K562 (cell line): ENCODE results near the gene SVIP. TPM values are rescaled to one million over a fixed set of nuclear protein-coding genes. Genes with fewer than 3 reads are reported as not detected.

Experiments
- ATAC-seq: fragments of 200-7000 bp; cut with Tn5 transposase; 3 replicates; pipeline ENCODE4 v1.9.1; 2020; ENCODE audit warnings: moderate library complexity
- BruUV-seq: library from RNA; stranded (reverse); fragments of 400-500 nt; replicated peaks from 2 replicates; lab custom pipeline; 2021; lab: Mats Ljungman, UMichigan
- CTCF ChIA-PET: fragments of 300-600 bp; formaldehyde crosslinking; extraction: SDS; loops from one replicate; lab custom pipeline; 2021; ENCODE audit warnings: low intra/inter-chr PET ratio; lab: Yijun Ruan, JAX
- POLR2A ChIA-PET: fragments of 300-600, 350-650 bp; sonication (Branson Sonifier 250); formaldehyde crosslinking; extraction: SDS; loops from one replicate; lab custom pipeline; 2021; ENCODE audit warnings: antibody characterized with exemption, inconsistent platforms; lab: Yijun Ruan, JAX
- DNase-seq, 4 experiments: peaks; one replicate each; pipeline versions ENCODE4 v3.0.0 to v3.0.0-alpha.2; 2011 to 2018; ENCODE audit warnings: low spot score in 3 of 4, mixed read lengths in 3 of 4; ENCODE audit errors: extremely low read depth in 1 of 4
- FAIRE-seq: peaks from 2 replicates; lab custom pipeline; 2011; peaks lifted over from hg19 to GRCh38; lab: Jason Lieb, UNC
- H2AFZ ChIP-seq: 2 replicates; pipeline ENCODE4 v1.6.0; 2011; ENCODE audit warnings: low read depth, low read length, control low read depth, inconsistent platforms
- H3K27ac ChIP-seq: fragments of 200-600 bp; 3 replicates; pipeline ENCODE4 v1.8.0; 2011; ENCODE audit warnings: low read depth, mild to moderate bottlenecking, control low read depth, inconsistent platforms, low read length, moderate library complexity, mixed read lengths; ENCODE audit errors: extremely low read depth
- H3K27me3 ChIP-seq, 2 experiments: fragments of 300-600 bp in 1 of 2; 2 replicates in 1 of 2; 3 replicates in 1 of 2; pipeline versions ENCODE4 v1.6.0 to v1.8.0; 2011; ENCODE audit warnings: inconsistent platforms in 2 of 2, low read length in 2 of 2, mild to moderate bottlenecking in 1 of 2, mixed read lengths in 1 of 2, moderate library complexity in 1 of 2; ENCODE audit not compliant: control insufficient read depth in 2 of 2, insufficient read depth in 2 of 2
- H3K36me3 ChIP-seq: fragments of 300-600 bp; 3 replicates; pipeline ENCODE4 v1.8.0; 2011; ENCODE audit warnings: mild to moderate bottlenecking, low read length, inconsistent platforms; ENCODE audit not compliant: control insufficient read depth, insufficient read depth
- H3K4me1 ChIP-seq, 2 experiments: fragments of 200-600 bp in 1 of 2; replicated peaks in 1 of 2; 2 replicates in 1 of 2; 3 replicates in 1 of 2; pipeline versions ENCODE4 v1.5.1 to v1.8.0; 2011; ENCODE audit warnings: inconsistent platforms in 2 of 2, low read length in 2 of 2, mild to moderate bottlenecking in 1 of 2, mixed read lengths in 1 of 2, moderate library complexity in 1 of 2; ENCODE audit not compliant: control insufficient read depth in 2 of 2, insufficient read depth in 2 of 2
- H3K4me2 ChIP-seq: 2 replicates; pipeline ENCODE4 v1.6.1; 2011; ENCODE audit warnings: low read length, control low read depth, inconsistent platforms, mixed read lengths; ENCODE audit not compliant: insufficient read depth
- H3K4me3 ChIP-seq: fragments of 200-600 bp; sonication (generic), shearing (Covaris generic); 2 replicates; pipeline ENCODE4 v1.5.1; 2016; ENCODE audit warnings: control low read depth, inconsistent platforms
- H3K79me2 ChIP-seq: fragments of 200-600 bp; 3 replicates; pipeline ENCODE4 v1.8.0; 2011; ENCODE audit warnings: low read length, inconsistent platforms; ENCODE audit not compliant: control insufficient read depth, insufficient read depth
- H3K9ac ChIP-seq, 2 experiments: 2 replicates each; pipeline versions ENCODE4 v1.6.0 to v1.6.1; 2011; ENCODE audit warnings: low read depth in 2 of 2, low read length in 2 of 2, control low read depth in 1 of 2, inconsistent platforms in 1 of 2, mild to moderate bottlenecking in 1 of 2, mixed read lengths in 1 of 2; ENCODE audit not compliant: insufficient read depth in 1 of 2
- H3K9me1 ChIP-seq: one replicate; pipeline ENCODE4 v1.6.0; 2011; ENCODE audit warnings: inconsistent platforms, mild to moderate bottlenecking, low read length, moderate library complexity; ENCODE audit not compliant: control insufficient read depth, insufficient read depth
- H3K9me3 ChIP-seq: replicated peaks from 2 replicates; pipeline ENCODE4 v1.5.1; 2011; ENCODE audit warnings: low read depth, low read length, inconsistent platforms; ENCODE audit not compliant: control insufficient read depth, insufficient read depth
- H4K20me1 ChIP-seq: replicated peaks from 2 replicates; pipeline ENCODE4 v1.6.1; 2011; ENCODE audit warnings: low read length, inconsistent platforms, mixed read lengths; ENCODE audit not compliant: control insufficient read depth, insufficient read depth
- CAMTA2 ChIP-seq: fragments of 250-450 bp; sonication (Bioruptor Pico); conservative IDR thresholded peaks from 2 replicates; pipeline ENCODE4 v1.5.1; 2022
- CEBPB ChIP-seq: fragments of 450-650 bp; IDR thresholded peaks from 2 replicates; pipeline ENCODE4 v1.6.1; 2016; ENCODE audit warnings: missing genetic modification characterization, missing compliant biosample characterization
- CREM ChIP-seq: IDR thresholded peaks from 2 replicates; pipeline ENCODE4 v1.6.1; 2014; ENCODE audit warnings: antibody characterized with exemption, low read depth
- MED1 ChIP-seq: sonication (generic); formaldehyde crosslinking; IDR thresholded peaks from 2 replicates; pipeline ENCODE4 v1.8.1; 2023; ENCODE audit warnings: missing genetic modification reagents, borderline replicate concordance
- MEIS2 ChIP-seq: fragments of 450-650 bp; IDR thresholded peaks from 2 replicates; pipeline ENCODE4 v1.6.1; 2014; ENCODE audit warnings: mild to moderate bottlenecking; ENCODE audit not compliant: partially characterized antibody
- NFE2 ChIP-seq: IDR thresholded peaks from 2 replicates; pipeline ENCODE4 v1.6.1; 2014; ENCODE audit warnings: antibody characterized with exemption, low read depth
- PHF8 ChIP-seq: fragments of 200-600 bp; sonication (generic); IDR thresholded peaks from 2 replicates; pipeline ENCODE4 v1.6.1; 2012; ENCODE audit warnings: mixed run types, mild to moderate bottlenecking, inconsistent platforms, low read length, moderate library complexity, borderline replicate concordance
- RBM17 ChIP-seq: fragments of 200-400 bp; formaldehyde crosslinking; IDR thresholded peaks from 2 replicates; pipeline ENCODE4 v1.6.1; 2017; ENCODE audit warnings: low read depth, mild to moderate bottlenecking, low read length, borderline replicate concordance
- ZNF561 ChIP-seq: fragments of 450-650 bp; formaldehyde crosslinking; conservative IDR thresholded peaks from 2 replicates; pipeline ENCODE4 v1.4.0; 2020; ENCODE audit warnings: mild to moderate bottlenecking, moderate library complexity
- WGBS: fragments of 100-300 bp; shearing (Covaris generic); methylation state at CpG from one replicate; pipeline ENCODE4 v1.1.6; 2016; ENCODE audit warnings: low coverage, mixed read lengths; ENCODE audit not compliant: insufficient coverage; ENCODE audit errors: missing lambda C conversion rate; 5-methylcytosine and 5-hydroxymethylcytosine counted together
- in situ Hi-C: fragments of 300-500 bp; cut with MboI; formaldehyde crosslinking; loops from 4 replicates; pipeline ENCODE4 v1.15.0; 2018; ENCODE audit warnings: inconsistent platforms, mixed read lengths
- intact Hi-C: fragments of 100-400 bp; cut with micrococcal nuclease; formaldehyde crosslinking; loops from 2 replicates; pipeline ENCODE4 v1.14.2; 2022
- polyA plus RNA-seq, 8 experiments: library from polyadenylated mRNA; depleted of rRNA in 4 of 8; stranded (reverse) in 5 of 8; unstranded in 3 of 8; fragments of >200 nt; fragmentation: Nextera tagmentation in 2 of 8; fragmentation: Illumina TruSeq in 1 of 8; extraction: Ambion mirVana in 2 of 8; extraction: Trizol in 1 of 8; gene quantifications; 2 replicates each; pipeline versions ENCODE4 v1.2.1 to v1.2.3, GENCODE V29; 2011 to 2014; ENCODE audit warnings: inconsistent platforms in 1 of 8, missing spikeins in 1 of 8
- total RNA-seq, 7 experiments: library from RNA; depleted of rRNA in 6 of 7; stranded (reverse); fragments of >200 nt in 6 of 7; fragmentation: Illumina TruSeq in 2 of 7; extraction: Trizol in 2 of 7; gene quantifications; 2 replicates each; pipeline versions ENCODE4 v1.2.1 to v1.2.3, GENCODE V29; 2011 to 2021; ENCODE audit warnings: low replicate concordance in 1 of 7
- TF ChIP-seq, protein P1 (sequence below), 2 experiments: IDR thresholded peaks in 1 of 2; conservative IDR thresholded peaks in 1 of 2; 2 replicates each; pipeline ENCODE4 v1.6.1; 2016; ENCODE audit warnings: low read depth in 2 of 2, mild to moderate bottlenecking in 1 of 2, missing compliant biosample characterization in 1 of 2, missing genetic modification characterization in 1 of 2, moderate library complexity in 1 of 2
- TF ChIP-seq, protein P2 (sequence below): fragments of 450-650 bp; IDR thresholded peaks from 2 replicates; pipeline ENCODE4 v1.6.1; 2016

Gene SVIP
- total and polyA plus RNA-seq, 9 of the 15 experiments (the other 6 are each of a cell fraction or from before 2014, with no cell fraction given) = 17.9 to 62.5 (median 47.5) TPM

DNA sequence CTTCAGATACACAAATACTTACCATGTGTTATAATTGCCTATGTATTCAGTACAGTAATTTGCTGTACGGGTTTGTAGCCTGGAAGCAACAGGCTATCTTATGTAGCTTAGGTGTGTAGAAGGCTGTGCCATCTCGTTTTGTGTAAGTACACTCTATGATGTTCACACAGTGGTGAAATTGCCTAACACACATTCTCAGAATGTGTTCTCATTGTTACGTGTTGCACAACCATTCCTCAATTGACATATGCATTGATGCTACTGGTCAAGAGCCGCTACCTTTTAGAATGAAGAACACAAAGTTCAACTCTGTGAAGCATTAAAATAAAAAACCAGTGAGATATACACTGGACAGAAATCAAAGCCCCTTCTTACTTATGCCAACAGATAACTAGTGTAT, 26.7 kb downstream of the SVIP start:
- FAIRE-seq (no peak), ATAC-seq (no peak), DNase-seq (no peak)
- CTCF ChIA-PET = no interaction called here
- H3K4me2 ChIP-seq = no peak overlapping the region
- H2AFZ ChIP-seq = no peak overlapping the region
- POLR2A ChIA-PET = no interaction called here
- H3K9me3 ChIP-seq = no peaks in the 10 kb centered on the region
- in situ Hi-C loops = no loop called here
- no peaks in the 10 kb centered on the region for H4K20me1 ChIP-seq
- no TSS peak for BruUV-seq
- no peaks in the 10 kb centered on the region for H3K27me3 ChIP-seq
- no peaks in the 10 kb centered on the region for H3K9me1 ChIP-seq
- 11% methylated on average over 3 of the region's 4 CpGs for WGBS
- intact Hi-C loops = no loop called here
- no peak overlapping the region for H3K9ac ChIP-seq
- no peaks in the 10 kb centered on the region for H3K79me2 ChIP-seq
- TF ChIP-seq ZNF561 (CRISPR knock-in tag) (no peak), CEBPB (tag) (peak; percentile 39), CREM (no peak)
- no peak overlapping the region for H3K4me3 ChIP-seq
- no peaks in the 10 kb centered on the region for H3K4me1 ChIP-seq
- no peak overlapping the region for H3K27ac ChIP-seq
- H3K36me3 ChIP-seq = no peaks in the 10 kb centered on the region

DNA sequence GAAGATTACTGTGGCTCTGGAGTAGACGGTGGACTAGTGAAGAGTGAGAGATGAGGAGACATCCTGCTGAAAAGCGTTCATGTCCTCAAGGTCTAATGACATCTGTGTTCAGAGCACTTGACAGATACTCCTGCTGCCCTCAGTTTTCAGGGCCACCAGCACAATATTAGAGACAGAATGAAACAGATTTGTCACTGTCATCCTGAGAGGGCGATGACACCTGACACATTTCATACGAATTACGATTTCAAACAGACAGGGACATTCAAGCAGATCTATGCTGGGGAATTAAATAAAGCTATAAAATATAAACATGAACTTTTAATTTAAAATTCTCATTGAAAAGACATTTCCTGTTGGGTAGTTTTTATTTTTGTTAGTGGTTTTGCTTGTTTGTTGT, 29.1 kb downstream of the SVIP start:
- FAIRE-seq (no peak), ATAC-seq (no peak), DNase-seq (no peak)
- in situ Hi-C loops = no loop called here
- Histone ChIP-seq H3K9ac (no peak overlapping the region), H3K36me3 (no peaks in the 10 kb centered on the region), H3K79me2 (no peaks in the 10 kb centered on the region), H3K4me1 (peaks cover 0 to 8% of the 10 kb centered on the region in 2 experiments; a peak in 2 of 5 replicates), H3K27ac (no peak overlapping the region), H3K27me3 (no peaks in the 10 kb centered on the region), H2AFZ (no peak overlapping the region; the same call in 1 of the 2 replicates), H3K4me2 (no peak overlapping the region), H3K9me1 (no peaks in the 10 kb centered on the region), H3K9me3 (no peaks in the 10 kb centered on the region), H4K20me1 (no peaks in the 10 kb centered on the region), H3K4me3 (no peak overlapping the region)
- intact Hi-C loops = no loop called here
- TF ChIP-seq, protein P1, sequence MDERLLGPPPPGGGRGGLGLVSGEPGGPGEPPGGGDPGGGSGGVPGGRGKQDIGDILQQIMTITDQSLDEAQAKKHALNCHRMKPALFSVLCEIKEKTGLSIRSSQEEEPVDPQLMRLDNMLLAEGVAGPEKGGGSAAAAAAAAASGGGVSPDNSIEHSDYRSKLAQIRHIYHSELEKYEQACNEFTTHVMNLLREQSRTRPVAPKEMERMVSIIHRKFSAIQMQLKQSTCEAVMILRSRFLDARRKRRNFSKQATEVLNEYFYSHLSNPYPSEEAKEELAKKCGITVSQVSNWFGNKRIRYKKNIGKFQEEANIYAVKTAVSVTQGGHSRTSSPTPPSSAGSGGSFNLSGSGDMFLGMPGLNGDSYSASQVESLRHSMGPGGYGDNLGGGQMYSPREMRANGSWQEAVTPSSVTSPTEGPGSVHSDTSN (CRISPR knock-in tag; IDR thresholded peaks at IDR 0.05; ENCODE audit: low read depth) = no peak
- TF ChIP-seq, protein P1 (tag; conservative IDR thresholded peaks at IDR 0.05; ENCODE audit: low read depth) = peak; percentile 59; the same call in 1 of the 2 replicates
- TF ChIP-seq CAMTA2 (no peak), MED1 (CRISPR knock-in tag) (no peak), PHF8 (no peak), RBM17 (no peak), NFE2 (no peak), MEIS2 (peak; percentile 67)
- TF ChIP-seq, protein P2, sequence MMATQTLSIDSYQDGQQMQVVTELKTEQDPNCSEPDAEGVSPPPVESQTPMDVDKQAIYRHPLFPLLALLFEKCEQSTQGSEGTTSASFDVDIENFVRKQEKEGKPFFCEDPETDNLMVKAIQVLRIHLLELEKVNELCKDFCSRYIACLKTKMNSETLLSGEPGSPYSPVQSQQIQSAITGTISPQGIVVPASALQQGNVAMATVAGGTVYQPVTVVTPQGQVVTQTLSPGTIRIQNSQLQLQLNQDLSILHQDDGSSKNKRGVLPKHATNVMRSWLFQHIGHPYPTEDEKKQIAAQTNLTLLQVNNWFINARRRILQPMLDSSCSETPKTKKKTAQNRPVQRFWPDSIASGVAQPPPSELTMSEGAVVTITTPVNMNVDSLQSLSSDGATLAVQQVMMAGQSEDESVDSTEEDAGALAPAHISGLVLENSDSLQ = peak; percentile 60
- ChIA-PET CTCF (no interaction called here), POLR2A (no interaction called here)
- no TSS peak for BruUV-seq
- 21% methylated on average over 5 of the region's 5 CpGs for WGBS
